GM19438 (cell line): Measurements from ENCODE around the gene NECTIN4.
"Not testable (repeated sequence)": the region's sequence is repeated elsewhere in the genome, so short reads cannot be mapped to it uniquely, and the experiment has no call there.

Source experiments
- ATAC-seq: cut with Tn5 transposase; IDR thresholded peaks from one replicate; pipeline ENCODE4 v1.9.1; 2021; ENCODE audit warnings: low read depth; ENCODE audit not compliant: unreplicated experiment

Gene NECTIN4

GRCh38 chr1:161065681-161066080, 23.7 kb downstream of the NECTIN4 start:
- not testable (repeated sequence) for ATAC-seq

- ATAC-seq: not testable (repeated sequence)
Measured at GRCh38 chr1:161063936-161064335, 25.4 kb downstream of the NECTIN4 start.

- ATAC-seq: no peak
Measured at GRCh38 chr1:161061419-161061818, 27.9 kb downstream of the NECTIN4 start.

- no peak for ATAC-seq
Measured at GRCh38 chr1:161059293-161059692, 30.1 kb downstream of the NECTIN4 start.

- ATAC-seq: no peak
Measured at GRCh38 chr1:161054805-161055204, 34.6 kb downstream of the NECTIN4 start.

- ATAC-seq: no peak
Measured at GRCh38 chr1:161054232-161054631, 35.1 kb downstream of the NECTIN4 start.

- ATAC-seq: no peak
Measured at GRCh38 chr1:161052899-161053298, 36.5 kb downstream of the NECTIN4 start.

- ATAC-seq: no peak
Measured at GRCh38 chr1:161051219-161051618, 38.1 kb downstream of the NECTIN4 start.

GRCh38 chr1:161048949-161049722, 40.2 kb downstream of the NECTIN4 start:
- no peak for ATAC-seq

- no peak for ATAC-seq
Measured at GRCh38 chr1:161047436-161048420, 41.6 kb downstream of the NECTIN4 start.

- no peak for ATAC-seq
Measured at GRCh38 chr1:161046605-161047228, 42.6 kb downstream of the NECTIN4 start.

- peak; percentile 45 for ATAC-seq
Measured at GRCh38 chr1:161045736-161046604, 43.4 kb downstream of the NECTIN4 start, which contains the start of gene USF1. TSS of gene USF1 (minus strand) at chr1:161045977. CDS start at chr1:161043275, 2,702 bp downstream.

- peak; percentile 47 for ATAC-seq
Measured at GRCh38 chr1:161044908-161045735, 44.2 kb downstream of the NECTIN4 start.

GRCh38 chr1:161044535-161044907, 44.8 kb downstream of the NECTIN4 start:
- no peak for ATAC-seq

- ATAC-seq: no peak
Measured at GRCh38 chr1:161039546-161039945, 49.8 kb downstream of the NECTIN4 start.

GRCh38 chr1:161039154-161039545, 50.2 kb downstream of the NECTIN4 start:
- ATAC-seq: no peak

- peak; percentile 74 for ATAC-seq
Measured at GRCh38 chr1:161038523-161039153, 50.7 kb downstream of the NECTIN4 start, which contains the start of gene TSTD1. TSS of gene TSTD1 (minus strand) at chr1:161038964. CDS start at chr1:161038889, 75 bp downstream.
